Keratinocyte (primary cell): ENCODE results near the gene FAM161A.
"Not testable (repeated sequence)": the region's sequence is repeated elsewhere in the genome, so short reads cannot be mapped to it uniquely, and the experiment has no call there.

Experiments used
- CTCF ChIP-seq, 3 experiments: IDR thresholded peaks in 1 of 3; conservative IDR thresholded peaks in 1 of 3; optimal IDR thresholded peaks in 1 of 3; 2 replicates in 2 of 3; 3 replicates in 1 of 3; pipeline versions ENCODE3 to v1.5.1; 2011; ENCODE audit warnings: low read length in 3 of 3, mild to moderate bottlenecking in 3 of 3, moderate library complexity in 2 of 3, control low read depth in 1 of 3, inconsistent platforms in 1 of 3; ENCODE audit not compliant: insufficient read depth in 2 of 3; ENCODE audit errors: extremely low read depth in 1 of 3
- EZH2 ChIP-seq: IDR thresholded peaks from one replicate; pipeline ENCODE4 v1.6.1; 2012; ENCODE audit warnings: inconsistent platforms, mild to moderate bottlenecking, low read length, moderate library complexity

GRCh38 chr2:61866482-61867089 lies 12.7 kb upstream of the FAM161A start:
- not testable (repeated sequence) for TF ChIP-seq CTCF (optimal IDR thresholded peaks at IDR 0.05 in 1 of 3, IDR thresholded peaks at IDR 0.05 in 1 of 3, conservative IDR thresholded peaks at IDR 0.05 in 1 of 3; ENCODE audit: extremely low read depth in 1 of 3, insufficient read depth in 2 of 3, low read length in 3 of 3); EZH2
